Peyer's patch (tissue), 4 donors: ENCODE data around the gene POFUT2. TPM values are rescaled to one million over a fixed set of nuclear protein-coding genes. Genes with fewer than 3 reads are reported as not detected.
"Not testable (repeated sequence)": the region's sequence is repeated elsewhere in the genome, so short reads cannot be mapped to it uniquely, and the experiment has no call there.

ENCODE experiments used
- DNase-seq, 3 donors: peaks; one replicate each; pipeline ENCODE4 v3.0.0-alpha.2; 2017 to 2019
- H3K27ac ChIP-seq, 4 donors: fragments of 200-600 bp; sonication (generic); one replicate each; pipeline ENCODE4 v1.5.1; 2016 to 2019
- H3K27me3 ChIP-seq, 2 donors: fragments of 200-600 bp; sonication (generic); one replicate each; pipeline ENCODE4 v1.5.1; 2019
- H3K36me3 ChIP-seq, 3 donors: fragments of 200-600 bp; sonication (generic); one replicate each; pipeline ENCODE4 v1.5.1; 2016 to 2019
- H3K4me1 ChIP-seq, 4 donors: fragments of 200-600 bp; sonication (generic); one replicate each; pipeline ENCODE4 v1.5.1; 2016 to 2019
- H3K4me3 ChIP-seq, 4 donors: fragments of 200-600 bp; sonication (generic); 1 replicate in 3 of 4; 2 replicates in 1 of 4; pipeline ENCODE4 v1.5.1; 2016 to 2019; ENCODE audit warnings: mild to moderate bottlenecking in 1 of 4
- H3K9me3 ChIP-seq, 4 donors: fragments of 200-600 bp; sonication (generic); one replicate each; pipeline ENCODE4 v1.5.1; 2016 to 2019; ENCODE audit warnings: mild to moderate bottlenecking in 1 of 4
- POLR2A ChIP-seq, 2 donors: fragments of 450-650 bp; IDR thresholded peaks; one replicate each; pipeline ENCODE4 v1.5.1; 2017; ENCODE audit warnings: antibody characterized with exemption in 2 of 2, mild to moderate bottlenecking in 2 of 2, moderate library complexity in 2 of 2
- total RNA-seq, 4 donors: library from RNA; depleted of rRNA; stranded (reverse); fragments of >200 nt; gene quantifications; one replicate each; pipeline ENCODE4 v1.1.0, GENCODE V29; 2016
- TF ChIP-seq, protein P1 (sequence below), 6 experiments: fragments of 450-650 bp in 4 of 6; fragments of 200-600 bp in 2 of 6; sonication (generic) in 1 of 6; IDR thresholded peaks; one replicate each; pipeline ENCODE4 v1.5.1; 2017 to 2019; ENCODE audit warnings: antibody characterized with exemption in 6 of 6, mild to moderate bottlenecking in 3 of 6, moderate library complexity in 1 of 6

The POFUT2 gene
- total RNA-seq, 4 donors from 2014 or later, result 25.6 to 76.4 (median 47.6) TPM

- peak in 1 of 3 donors; percentile 22 for DNase-seq
- Histone ChIP-seq H3K36me3 (no peaks in the 10 kb centered on the region), H3K27ac (peak overlapping the region in 1 of 4 donors; percentile 13), H3K27me3 (no peaks in the 10 kb centered on the region), H3K4me1 (peaks cover 0 to 33% (median 0%) of the 10 kb centered on the region in 4 donors), H3K9me3 (no peaks in the 10 kb centered on the region), H3K4me3 (no peak overlapping the region)
- TF ChIP-seq, protein P1, sequence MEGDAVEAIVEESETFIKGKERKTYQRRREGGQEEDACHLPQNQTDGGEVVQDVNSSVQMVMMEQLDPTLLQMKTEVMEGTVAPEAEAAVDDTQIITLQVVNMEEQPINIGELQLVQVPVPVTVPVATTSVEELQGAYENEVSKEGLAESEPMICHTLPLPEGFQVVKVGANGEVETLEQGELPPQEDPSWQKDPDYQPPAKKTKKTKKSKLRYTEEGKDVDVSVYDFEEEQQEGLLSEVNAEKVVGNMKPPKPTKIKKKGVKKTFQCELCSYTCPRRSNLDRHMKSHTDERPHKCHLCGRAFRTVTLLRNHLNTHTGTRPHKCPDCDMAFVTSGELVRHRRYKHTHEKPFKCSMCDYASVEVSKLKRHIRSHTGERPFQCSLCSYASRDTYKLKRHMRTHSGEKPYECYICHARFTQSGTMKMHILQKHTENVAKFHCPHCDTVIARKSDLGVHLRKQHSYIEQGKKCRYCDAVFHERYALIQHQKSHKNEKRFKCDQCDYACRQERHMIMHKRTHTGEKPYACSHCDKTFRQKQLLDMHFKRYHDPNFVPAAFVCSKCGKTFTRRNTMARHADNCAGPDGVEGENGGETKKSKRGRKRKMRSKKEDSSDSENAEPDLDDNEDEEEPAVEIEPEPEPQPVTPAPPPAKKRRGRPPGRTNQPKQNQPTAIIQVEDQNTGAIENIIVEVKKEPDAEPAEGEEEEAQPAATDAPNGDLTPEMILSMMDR (IDR thresholded peaks at IDR 0.05), result no peak
- no peak for TF ChIP-seq POLR2A (IDR thresholded peaks at IDR 0.05)
Measured at GRCh38 chr21:45310459-45310858, 22.8 kb upstream of the POFUT2 start.

- Histone ChIP-seq H3K9me3 (no peaks in the 10 kb centered on the region), H3K4me1 (peaks cover 0 to 33% (median 0%) of the 10 kb centered on the region in 4 donors), H3K27me3 (no peaks in the 10 kb centered on the region), H3K27ac (peak overlapping the region in 2 of 4 donors; percentile 13 to 74), H3K36me3 (no peaks in the 10 kb centered on the region), H3K4me3 (no peak overlapping the region)
- TF ChIP-seq, protein P1 (IDR thresholded peaks at IDR 0.05), result no peak
- no peak for TF ChIP-seq POLR2A (IDR thresholded peaks at IDR 0.05)
- peak in 1 of 3 donors; percentile 38 for DNase-seq
Measured at GRCh38 chr21:45309987-45310381, 22.3 kb upstream of the POFUT2 start.

GRCh38 chr21:45309069-45309986, 21.6 kb upstream of the POFUT2 start:
- Histone ChIP-seq H3K4me3 (no peak overlapping the region), H3K9me3 (no peaks in the 10 kb centered on the region), H3K27ac (peak overlapping the region; percentile 56 to 81 (median 66)), H3K36me3 (no peaks in the 10 kb centered on the region), H3K4me1 (peaks cover 0 to 33% (median 0%) of the 10 kb centered on the region in 4 donors), H3K27me3 (no peaks in the 10 kb centered on the region)
- TF ChIP-seq POLR2A (IDR thresholded peaks at IDR 0.05), result no peak
- TF ChIP-seq, protein P1 (IDR thresholded peaks at IDR 0.05), result peak in 5 of 6 experiments; percentile 26 to 54 (median 51)
- peak; percentile 40 to 78 (median 71) for DNase-seq

DNA sequence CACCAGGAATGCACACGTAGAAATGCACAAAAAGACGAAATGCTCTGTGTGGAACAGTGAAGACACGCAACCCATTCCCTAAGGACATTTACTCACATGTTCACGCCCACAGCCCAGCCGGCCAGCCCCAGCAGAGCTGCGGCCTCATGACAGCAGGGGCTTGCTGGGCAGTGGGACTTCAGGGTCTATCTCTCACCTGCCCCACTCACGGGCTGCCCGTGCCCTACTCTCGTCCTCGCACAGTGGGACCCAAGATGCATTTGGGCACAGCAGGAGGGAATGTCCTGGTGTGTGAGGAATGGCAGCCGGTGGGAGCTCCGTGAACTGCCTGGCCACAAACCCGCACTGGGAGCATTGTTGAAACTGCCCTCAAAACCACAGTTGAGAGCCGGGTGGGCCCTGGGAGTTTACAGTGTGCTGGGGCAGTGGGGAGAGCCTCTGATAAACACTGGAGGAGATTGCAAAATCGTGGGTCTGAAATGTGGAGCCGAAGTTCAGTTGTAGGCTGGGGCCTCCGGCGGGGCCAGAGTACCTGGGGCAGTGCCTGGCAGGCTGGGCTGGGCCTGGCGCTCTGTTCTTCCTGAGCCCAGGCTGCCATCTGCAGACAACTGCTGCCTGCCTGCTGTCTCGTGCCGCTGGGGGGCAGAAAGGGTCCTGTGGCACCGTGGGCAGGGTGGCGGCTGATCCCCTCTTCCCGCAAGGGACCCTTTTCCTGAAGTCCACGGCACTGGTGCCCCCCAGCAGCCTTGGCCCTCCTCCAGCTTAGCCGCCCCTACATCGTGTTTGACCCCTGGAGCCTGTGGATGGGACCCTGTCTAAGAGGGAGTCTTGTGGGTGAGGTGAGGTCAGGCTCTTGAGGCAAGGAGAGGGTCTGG, 20.7 kb upstream of the POFUT2 start:
- peak overlapping the region; percentile 56 to 81 (median 66) for H3K27ac ChIP-seq
- TF ChIP-seq, protein P1 (IDR thresholded peaks at IDR 0.05), result no peak
- no peak for TF ChIP-seq POLR2A (IDR thresholded peaks at IDR 0.05)
- H3K36me3 ChIP-seq, result no peaks in the 10 kb centered on the region
- no peaks in the 10 kb centered on the region for H3K9me3 ChIP-seq
- no peaks in the 10 kb centered on the region for H3K27me3 ChIP-seq
- peak in 2 of 3 donors; percentile 51 to 73 for DNase-seq
- no peak overlapping the region for H3K4me3 ChIP-seq
- H3K4me1 ChIP-seq, result peaks cover 0 to 33% (median 0%) of the 10 kb centered on the region in 4 donors

- not testable (repeated sequence) for H3K36me3 ChIP-seq, DNase-seq, H3K4me3 ChIP-seq, H3K27me3 ChIP-seq, H3K9me3 ChIP-seq
- H3K4me1 ChIP-seq, result peaks cover 0 to 37% (median 0%) of the 10 kb centered on the region in 4 donors
- peak overlapping the region; percentile 25 to 89 (median 60) for H3K27ac ChIP-seq
Measured at GRCh38 chr21:45307597-45308158, 20.0 kb upstream of the POFUT2 start.
